HepG2 (cell line): ENCODE measurements around the gene ECE2.

ENCODE experiments used
- CTCF ChIP-seq: sonication (generic); formaldehyde crosslinking; IDR thresholded peaks from 2 replicates; pipeline ENCODE4 v1.5.0; 2020; ENCODE audit warnings: mild to moderate bottlenecking, missing genetic modification reagents, moderate library complexity
- ELK4 ChIP-seq: sonication (generic); formaldehyde crosslinking; IDR thresholded peaks from 2 replicates; pipeline ENCODE4 v1.9.0; 2021; ENCODE audit warnings: missing genetic modification reagents, borderline replicate concordance
- NR2F1 ChIP-seq, 2 experiments: fragments of 450-650 bp in 1 of 2; formaldehyde crosslinking in 1 of 2; IDR thresholded peaks; 2 replicates each; pipeline versions ENCODE4 v1.5.0 to v1.6.1; 2016 to 2020; ENCODE audit warnings: mild to moderate bottlenecking in 1 of 2, missing compliant biosample characterization in 1 of 2, missing genetic modification reagents in 1 of 2, moderate library complexity in 1 of 2
- RFX5 ChIP-seq: IDR thresholded peaks from 2 replicates; pipeline ENCODE4 v1.6.1; 2011; ENCODE audit warnings: low read depth, low read length, improper control_type of control experiment
- TCF7 ChIP-seq: sonication (generic); IDR thresholded peaks from 2 replicates; pipeline ENCODE4 v1.6.1; 2016; ENCODE audit warnings: antibody characterized with exemption, low read depth
- ZBTB14 ChIP-seq: sonication (generic); formaldehyde crosslinking; IDR thresholded peaks from 2 replicates; pipeline ENCODE4 v1.4.0; 2020; ENCODE audit warnings: missing genetic modification reagents
- TF ChIP-seq, protein P1 (sequence below): sonication (generic); formaldehyde crosslinking; IDR thresholded peaks from 2 replicates; pipeline ENCODE4 v1.9.0; 2022; ENCODE audit warnings: low read depth, missing genetic modification reagents

DNA sequence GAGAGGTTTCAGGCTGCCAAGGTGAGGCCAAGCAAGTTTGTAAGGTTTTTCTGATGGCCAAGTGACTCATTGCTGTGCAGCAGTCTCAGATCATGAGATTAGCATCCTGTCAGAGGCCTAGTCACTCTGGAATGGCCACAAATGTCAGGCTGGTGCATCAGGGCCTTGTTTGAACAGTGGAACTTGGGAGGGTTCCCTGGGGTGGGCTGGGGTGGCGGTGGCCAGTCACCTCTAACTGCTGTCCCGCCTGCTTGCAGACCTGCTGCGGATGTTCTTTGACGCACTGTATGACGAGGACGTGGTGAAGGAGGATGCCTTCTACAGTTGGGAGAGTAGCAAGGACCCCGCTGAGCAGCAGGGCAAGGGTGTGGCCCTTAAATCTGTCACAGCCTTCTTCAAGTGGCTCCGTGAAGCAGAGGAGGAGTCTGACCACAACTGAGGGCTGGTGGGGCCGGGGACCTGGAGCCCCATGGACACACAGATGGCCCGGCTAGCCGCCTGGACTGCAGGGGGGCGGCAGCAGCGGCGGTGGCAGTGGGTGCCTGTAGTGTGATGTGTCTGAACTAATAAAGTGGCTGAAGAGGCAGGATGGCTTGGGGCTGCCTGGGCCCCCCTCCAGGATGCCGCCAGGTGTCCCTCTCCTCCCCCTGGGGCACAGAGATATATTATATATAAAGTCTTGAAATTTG is 58.8 kb downstream of the ECE2 start:
- TF ChIP-seq, protein P1, sequence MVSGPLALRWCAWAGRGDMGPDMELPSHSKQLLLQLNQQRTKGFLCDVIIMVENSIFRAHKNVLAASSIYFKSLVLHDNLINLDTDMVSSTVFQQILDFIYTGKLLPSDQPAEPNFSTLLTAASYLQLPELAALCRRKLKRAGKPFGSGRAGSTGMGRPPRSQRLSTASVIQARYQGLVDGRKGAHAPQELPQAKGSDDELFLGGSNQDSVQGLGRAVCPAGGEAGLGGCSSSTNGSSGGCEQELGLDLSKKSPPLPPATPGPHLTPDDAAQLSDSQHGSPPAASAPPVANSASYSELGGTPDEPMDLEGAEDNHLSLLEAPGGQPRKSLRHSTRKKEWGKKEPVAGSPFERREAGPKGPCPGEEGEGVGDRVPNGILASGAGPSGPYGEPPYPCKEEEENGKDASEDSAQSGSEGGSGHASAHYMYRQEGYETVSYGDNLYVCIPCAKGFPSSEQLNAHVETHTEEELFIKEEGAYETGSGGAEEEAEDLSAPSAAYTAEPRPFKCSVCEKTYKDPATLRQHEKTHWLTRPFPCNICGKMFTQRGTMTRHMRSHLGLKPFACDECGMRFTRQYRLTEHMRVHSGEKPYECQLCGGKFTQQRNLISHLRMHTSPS (CRISPR knock-in tag) = no peak
- TF ChIP-seq CTCF (no peak), ELK4 (CRISPR knock-in tag) (no peak), ZBTB14 (no peak), NR2F1 (CRISPR knock-in tag; IDR thresholded peaks at IDR 0.05) (no peak), RFX5 (no peak), TCF7 (no peak)
